H9 (cell line): Measurements from ENCODE around the gene DHRS7C. TPM values are rescaled to one million over a fixed set of nuclear protein-coding genes. Genes with fewer than 3 reads are reported as not detected.

Experiments
- DNase-seq: peaks from one replicate; pipeline ENCODE4 v3.0.0-alpha.2; 2017
- H2AFZ ChIP-seq: one replicate; pipeline ENCODE4 v1.6.1; 2013; ENCODE audit warnings: mild to moderate bottlenecking, low read length, control low read depth, moderate library complexity
- H2AK5ac ChIP-seq: 2 replicates; pipeline ENCODE4 v1.6.1; 2013; ENCODE audit warnings: low read length, control low read depth, mixed read lengths; ENCODE audit not compliant: insufficient read length
- H2BK120ac ChIP-seq: one replicate; pipeline ENCODE4 v1.6.1; 2013; ENCODE audit warnings: low read depth, mild to moderate bottlenecking, low read length, control low read depth, inconsistent platforms; ENCODE audit not compliant: poor library complexity, severe bottlenecking
- H2BK12ac ChIP-seq: 2 replicates; pipeline ENCODE4 v1.6.1; 2013; ENCODE audit warnings: low read length, control low read depth, mixed read lengths, low read depth; ENCODE audit not compliant: insufficient read length
- H2BK15ac ChIP-seq: 2 replicates; pipeline ENCODE4 v1.6.1; 2013; ENCODE audit warnings: low read depth, low read length, control low read depth
- H2BK20ac ChIP-seq: one replicate; pipeline ENCODE4 v1.6.1; 2013; ENCODE audit warnings: low read depth, mild to moderate bottlenecking, low read length, control low read depth, inconsistent platforms; ENCODE audit not compliant: poor library complexity, severe bottlenecking
- H2BK5ac ChIP-seq: 2 replicates; pipeline ENCODE4 v1.6.1; 2013; ENCODE audit warnings: low read length, control low read depth, mixed read lengths; ENCODE audit not compliant: insufficient read length
- H3K14ac ChIP-seq: 2 replicates; pipeline ENCODE4 v1.6.1; 2013; ENCODE audit warnings: low read length, control low read depth; ENCODE audit not compliant: insufficient read depth
- H3K18ac ChIP-seq: 2 replicates; pipeline ENCODE4 v1.6.1; 2013; ENCODE audit warnings: low read depth, mild to moderate bottlenecking, mixed read lengths, low read length, control low read depth; ENCODE audit not compliant: insufficient read length
- H3K23ac ChIP-seq: 2 replicates; pipeline ENCODE4 v1.6.1; 2013; ENCODE audit warnings: low read length, control low read depth, mixed read lengths, low read depth; ENCODE audit not compliant: insufficient read length
- H3K23me2 ChIP-seq: 2 replicates; pipeline ENCODE4 v1.6.1; 2013; ENCODE audit warnings: low read depth, mild to moderate bottlenecking, mixed read lengths, low read length, control low read depth; ENCODE audit not compliant: insufficient read length, poor library complexity, severe bottlenecking
- H3K27ac ChIP-seq: 2 replicates; pipeline ENCODE4 v1.5.1; 2013; ENCODE audit warnings: low read length, control low read depth, mixed read lengths, low read depth; ENCODE audit not compliant: insufficient read length
- H3K27me3 ChIP-seq: 2 replicates; pipeline ENCODE4 v1.6.1; 2013; ENCODE audit warnings: low read length, control low read depth, inconsistent platforms; ENCODE audit not compliant: insufficient read depth
- H3K4ac ChIP-seq: 2 replicates; pipeline ENCODE4 v1.6.1; 2013; ENCODE audit warnings: low read depth, mild to moderate bottlenecking, control low read depth, inconsistent platforms, low read length, moderate library complexity
- H3K4me1 ChIP-seq: 2 replicates; pipeline ENCODE4 v1.6.1; 2013; ENCODE audit warnings: low read length, control low read depth, inconsistent platforms; ENCODE audit not compliant: insufficient read depth
- H3K4me2 ChIP-seq: 2 replicates; pipeline ENCODE4 v1.6.1; 2013; ENCODE audit warnings: low read length, control low read depth, mixed read lengths; ENCODE audit not compliant: insufficient read length, insufficient read depth
- H3K56ac ChIP-seq: 2 replicates; pipeline ENCODE4 v1.6.1; 2013; ENCODE audit warnings: low read depth, mild to moderate bottlenecking, mixed read lengths, low read length, control low read depth; ENCODE audit not compliant: insufficient read length
- H3K79me1 ChIP-seq: 2 replicates; pipeline ENCODE4 v1.6.1; 2013; ENCODE audit warnings: low read depth, mild to moderate bottlenecking, moderate library complexity, low read length, control low read depth, inconsistent platforms; ENCODE audit not compliant: insufficient read depth, poor library complexity, severe bottlenecking
- H3K79me2 ChIP-seq: 2 replicates; pipeline ENCODE4 v1.6.1; 2013; ENCODE audit warnings: low read length, control low read depth, inconsistent platforms; ENCODE audit not compliant: insufficient read depth
- H3K9ac ChIP-seq: 2 replicates; pipeline ENCODE4 v1.6.1; 2013; ENCODE audit warnings: low read length, control low read depth, mixed read lengths; ENCODE audit not compliant: insufficient read length; ENCODE audit errors: extremely low read depth
- H3K9me3 ChIP-seq: one replicate; pipeline ENCODE4 v1.6.1; 2013; ENCODE audit warnings: low read depth, low read length, inconsistent platforms; ENCODE audit not compliant: control insufficient read depth
- H3T11ph ChIP-seq: one replicate; pipeline ENCODE4 v1.6.1; 2013; ENCODE audit warnings: mild to moderate bottlenecking, low read length, control low read depth, inconsistent platforms
- H4K20me1 ChIP-seq: one replicate; pipeline ENCODE4 v1.6.1; 2013; ENCODE audit not compliant: control insufficient read depth, insufficient read length, insufficient read depth
- H4K5ac ChIP-seq: 2 replicates; pipeline ENCODE4 v1.6.1; 2013; ENCODE audit warnings: low read depth, mild to moderate bottlenecking, mixed read lengths, low read length, control low read depth; ENCODE audit not compliant: insufficient read length
- H4K8ac ChIP-seq: replicated peaks from 2 replicates; pipeline ENCODE4 v1.6.1; 2013; ENCODE audit warnings: low read length, control low read depth, mixed read lengths, low read depth; ENCODE audit not compliant: insufficient read length
- H4K91ac ChIP-seq: 2 replicates; pipeline ENCODE4 v1.6.1; 2013; ENCODE audit warnings: low read depth, mild to moderate bottlenecking, moderate library complexity, mixed read lengths, low read length, control low read depth; ENCODE audit not compliant: insufficient read length
- H3K27ac Mint-ChIP-seq, 3 experiments: 2 replicates in 2 of 3; 3 replicates in 1 of 3; pipeline ENCODE4 v1.8.0; 2020 to 2021; ENCODE audit warnings: mixed read lengths in 3 of 3, mild to moderate bottlenecking in 1 of 3, moderate library complexity in 1 of 3
- H3K27me3 Mint-ChIP-seq: 2 replicates; pipeline ENCODE4 v1.8.0; 2021; ENCODE audit warnings: low read depth, mild to moderate bottlenecking, moderate library complexity, mixed read lengths
- H3K36me3 Mint-ChIP-seq, 3 experiments: 2 replicates in 2 of 3; 3 replicates in 1 of 3; pipeline ENCODE4 v1.8.0; 2020 to 2021; ENCODE audit warnings: low read depth in 3 of 3, mixed read lengths in 3 of 3; ENCODE audit not compliant: insufficient read depth in 1 of 3
- H3K4me1 Mint-ChIP-seq, 2 experiments: 2 replicates each; pipeline ENCODE4 v1.8.0; 2020; ENCODE audit warnings: mixed read lengths in 2 of 2
- H3K4me3 Mint-ChIP-seq, 2 experiments: 2 replicates in 1 of 2; 3 replicates in 1 of 2; pipeline ENCODE4 v1.8.0; 2020 to 2021; ENCODE audit warnings: mild to moderate bottlenecking in 2 of 2, mixed read lengths in 2 of 2, moderate library complexity in 1 of 2
- H3K9me3 Mint-ChIP-seq, 2 experiments: 2 replicates in 1 of 2; 3 replicates in 1 of 2; pipeline ENCODE4 v1.8.0; 2020; ENCODE audit warnings: mild to moderate bottlenecking in 2 of 2, mixed read lengths in 2 of 2, moderate library complexity in 1 of 2
- WGBS: extraction: QIAGEN DNeasy Blood & Tissue Kit; methylation state at CpG from one replicate; pipeline ENCODE4 v1.1.7; 2013; ENCODE audit warnings: missing lambda C conversion rate, low lambda C conversion rate, mixed read lengths; ENCODE audit not compliant: insufficient read length; ENCODE audit errors: extremely low coverage; 5-methylcytosine and 5-hydroxymethylcytosine counted together
- long read RNA-seq: library from polyadenylated mRNA; unstranded; transcript quantifications from one replicate; pipeline ENCODE4 v2.0.0, GENCODE V29; 2020
- total RNA-seq: library from RNA; stranded (reverse); gene quantifications from 2 replicates; pipeline ENCODE4 v1.2.1, GENCODE V29; 2021
- TF ChIP-seq, protein P1 (sequence below): fragments of 200-600 bp; sonication (generic); conservative IDR thresholded peaks from 3 replicates; pipeline ENCODE4 v1.8.0; 2021; ENCODE audit warnings: antibody characterized with exemption, mild to moderate bottlenecking

The DHRS7C gene, protein sequence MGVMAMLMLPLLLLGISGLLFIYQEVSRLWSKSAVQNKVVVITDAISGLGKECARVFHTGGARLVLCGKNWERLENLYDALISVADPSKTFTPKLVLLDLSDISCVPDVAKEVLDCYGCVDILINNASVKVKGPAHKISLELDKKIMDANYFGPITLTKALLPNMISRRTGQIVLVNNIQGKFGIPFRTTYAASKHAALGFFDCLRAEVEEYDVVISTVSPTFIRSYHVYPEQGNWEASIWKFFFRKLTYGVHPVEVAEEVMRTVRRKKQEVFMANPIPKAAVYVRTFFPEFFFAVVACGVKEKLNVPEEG
- not detected in 2 replicates for total RNA-seq
- long read RNA-seq: 0 reads

DNA sequence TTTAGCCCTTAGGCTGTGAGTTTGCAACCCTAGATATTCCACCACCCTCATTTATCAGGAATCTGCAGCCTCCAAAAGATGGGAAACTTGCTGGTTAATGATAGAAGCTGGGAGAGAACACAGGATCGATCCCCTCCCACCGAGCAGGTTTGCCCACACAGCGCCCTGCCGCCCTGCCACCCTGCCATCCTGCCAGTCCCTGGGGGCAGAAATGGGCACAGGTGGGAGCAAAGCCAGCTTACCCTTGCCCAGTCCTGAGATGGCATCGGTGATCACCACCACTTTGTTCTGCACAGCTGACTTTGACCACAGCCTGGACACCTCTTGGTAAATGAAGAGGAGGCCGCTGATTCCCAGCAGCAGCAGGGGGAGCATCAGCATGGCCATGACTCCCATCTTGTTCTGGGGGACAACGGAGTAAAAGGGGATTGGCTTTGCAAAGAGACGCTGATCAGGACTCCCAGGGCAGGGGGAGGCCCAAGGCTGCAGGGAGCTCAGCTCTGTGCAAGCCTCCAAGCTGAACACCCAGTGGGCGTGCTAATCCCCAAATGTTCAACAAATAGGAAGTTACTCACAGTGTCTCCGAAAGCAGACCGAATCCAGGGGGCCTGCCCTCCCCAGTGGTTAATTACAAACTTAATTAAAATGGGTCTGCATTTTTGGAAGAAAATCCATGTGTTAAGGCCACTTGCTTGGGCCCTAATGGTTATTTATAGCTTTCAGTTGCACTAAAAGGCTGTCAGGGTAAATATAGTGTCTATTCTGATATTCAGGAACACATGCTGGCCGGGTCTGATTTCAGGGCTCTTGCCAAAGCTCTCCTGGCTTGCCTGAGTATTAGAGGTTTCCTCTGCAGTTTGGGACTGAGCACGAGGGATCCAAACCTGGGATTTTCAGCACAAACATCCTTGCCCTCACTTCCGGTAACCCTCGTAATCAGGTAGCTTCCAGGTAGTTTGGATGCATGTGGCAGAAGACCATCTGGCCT, at the start of gene DHRS7C:
Gene DHRS7C (minus strand): TSS at position 704 of the 988 bp plus-strand sequence. CDS start 308 bp downstream, at position 396.
- no peak within 1 kb of the TSS for H2BK5ac ChIP-seq
- H3K27me3 Mint-ChIP-seq: peaks cover 2% of the 10 kb centered on the region
- no peak within 1 kb of the TSS for H3K27ac ChIP-seq
- H3K4me3 Mint-ChIP-seq: no peak within 1 kb of the TSS
- H3K23ac ChIP-seq: no peak within 1 kb of the TSS
- no peak within 1 kb of the TSS for H2BK12ac ChIP-seq
- H2BK20ac ChIP-seq: no peak within 1 kb of the TSS
- H4K8ac ChIP-seq: no peak within 1 kb of the TSS
- H4K20me1 ChIP-seq: no peaks in the 10 kb centered on the region
- no peak within 1 kb of the TSS for H2AK5ac ChIP-seq
- H3K9me3 Mint-ChIP-seq: no peaks in the 10 kb centered on the region
- WGBS: no CpG with 5 or more reads among the region's 15 CpGs
- no peak within 1 kb of the TSS; the same call in 1 of the 2 replicates for H3K14ac ChIP-seq
- H4K91ac ChIP-seq: no peak within 1 kb of the TSS
- no peaks in the 10 kb centered on the region for H3K79me1 ChIP-seq
- no peaks in the 10 kb centered on the region for H3K23me2 ChIP-seq
- H3K4me1 Mint-ChIP-seq: peaks cover 0 to 3% of the 10 kb centered on the region in 2 experiments; a peak in 1 of 4 replicates
- H3K36me3 Mint-ChIP-seq: no peaks in the 10 kb centered on the region
- H3K4me2 ChIP-seq: no peak within 1 kb of the TSS
- H3K27me3 ChIP-seq: no peaks in the 10 kb centered on the region
- H3K18ac ChIP-seq: no peak within 1 kb of the TSS
- no peak within 1 kb of the TSS for H2BK15ac ChIP-seq
- no peaks in the 10 kb centered on the region for H3K4me1 ChIP-seq
- TF ChIP-seq, protein P1, sequence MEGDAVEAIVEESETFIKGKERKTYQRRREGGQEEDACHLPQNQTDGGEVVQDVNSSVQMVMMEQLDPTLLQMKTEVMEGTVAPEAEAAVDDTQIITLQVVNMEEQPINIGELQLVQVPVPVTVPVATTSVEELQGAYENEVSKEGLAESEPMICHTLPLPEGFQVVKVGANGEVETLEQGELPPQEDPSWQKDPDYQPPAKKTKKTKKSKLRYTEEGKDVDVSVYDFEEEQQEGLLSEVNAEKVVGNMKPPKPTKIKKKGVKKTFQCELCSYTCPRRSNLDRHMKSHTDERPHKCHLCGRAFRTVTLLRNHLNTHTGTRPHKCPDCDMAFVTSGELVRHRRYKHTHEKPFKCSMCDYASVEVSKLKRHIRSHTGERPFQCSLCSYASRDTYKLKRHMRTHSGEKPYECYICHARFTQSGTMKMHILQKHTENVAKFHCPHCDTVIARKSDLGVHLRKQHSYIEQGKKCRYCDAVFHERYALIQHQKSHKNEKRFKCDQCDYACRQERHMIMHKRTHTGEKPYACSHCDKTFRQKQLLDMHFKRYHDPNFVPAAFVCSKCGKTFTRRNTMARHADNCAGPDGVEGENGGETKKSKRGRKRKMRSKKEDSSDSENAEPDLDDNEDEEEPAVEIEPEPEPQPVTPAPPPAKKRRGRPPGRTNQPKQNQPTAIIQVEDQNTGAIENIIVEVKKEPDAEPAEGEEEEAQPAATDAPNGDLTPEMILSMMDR: no peak
- H3K79me2 ChIP-seq: no peaks in the 10 kb centered on the region
- no peak for DNase-seq
- H3K56ac ChIP-seq: no peak within 1 kb of the TSS
- no peak within 1 kb of the TSS for H3K9ac ChIP-seq
- H3K4ac ChIP-seq: no peak within 1 kb of the TSS
- H4K5ac ChIP-seq: no peak within 1 kb of the TSS
- no peak within 1 kb of the TSS for H2BK120ac ChIP-seq
- H3K27ac Mint-ChIP-seq: no peak within 1 kb of the TSS
- H3K9me3 ChIP-seq: no peaks in the 10 kb centered on the region
- H3T11ph ChIP-seq: no peak within 1 kb of the TSS
- no peak within 1 kb of the TSS for H2AFZ ChIP-seq
